ENCODE measurements around the gene S100B.

S100B gene

GRCh38 chr21:46555225-46555617 is 49.7 kb downstream of the S100B start:
- TF ChIP-seq, protein P1, sequence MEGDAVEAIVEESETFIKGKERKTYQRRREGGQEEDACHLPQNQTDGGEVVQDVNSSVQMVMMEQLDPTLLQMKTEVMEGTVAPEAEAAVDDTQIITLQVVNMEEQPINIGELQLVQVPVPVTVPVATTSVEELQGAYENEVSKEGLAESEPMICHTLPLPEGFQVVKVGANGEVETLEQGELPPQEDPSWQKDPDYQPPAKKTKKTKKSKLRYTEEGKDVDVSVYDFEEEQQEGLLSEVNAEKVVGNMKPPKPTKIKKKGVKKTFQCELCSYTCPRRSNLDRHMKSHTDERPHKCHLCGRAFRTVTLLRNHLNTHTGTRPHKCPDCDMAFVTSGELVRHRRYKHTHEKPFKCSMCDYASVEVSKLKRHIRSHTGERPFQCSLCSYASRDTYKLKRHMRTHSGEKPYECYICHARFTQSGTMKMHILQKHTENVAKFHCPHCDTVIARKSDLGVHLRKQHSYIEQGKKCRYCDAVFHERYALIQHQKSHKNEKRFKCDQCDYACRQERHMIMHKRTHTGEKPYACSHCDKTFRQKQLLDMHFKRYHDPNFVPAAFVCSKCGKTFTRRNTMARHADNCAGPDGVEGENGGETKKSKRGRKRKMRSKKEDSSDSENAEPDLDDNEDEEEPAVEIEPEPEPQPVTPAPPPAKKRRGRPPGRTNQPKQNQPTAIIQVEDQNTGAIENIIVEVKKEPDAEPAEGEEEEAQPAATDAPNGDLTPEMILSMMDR (IDR thresholded peaks at IDR 0.05; ENCODE audit: insufficient read depth, missing control alignments): no peak
- no peak for FAIRE-seq
- no peak for DNase-seq (ENCODE audit: insufficient read length, low spot score)

- DNase-seq (ENCODE audit: insufficient read length, low spot score) (peak; percentile 0), FAIRE-seq (no peak)
- TF ChIP-seq, protein P1 (IDR thresholded peaks at IDR 0.05; ENCODE audit: insufficient read depth, missing control alignments): no peak
Observed at GRCh38 chr21:46554431-46555224, 50.3 kb downstream of the S100B start.

DNA sequence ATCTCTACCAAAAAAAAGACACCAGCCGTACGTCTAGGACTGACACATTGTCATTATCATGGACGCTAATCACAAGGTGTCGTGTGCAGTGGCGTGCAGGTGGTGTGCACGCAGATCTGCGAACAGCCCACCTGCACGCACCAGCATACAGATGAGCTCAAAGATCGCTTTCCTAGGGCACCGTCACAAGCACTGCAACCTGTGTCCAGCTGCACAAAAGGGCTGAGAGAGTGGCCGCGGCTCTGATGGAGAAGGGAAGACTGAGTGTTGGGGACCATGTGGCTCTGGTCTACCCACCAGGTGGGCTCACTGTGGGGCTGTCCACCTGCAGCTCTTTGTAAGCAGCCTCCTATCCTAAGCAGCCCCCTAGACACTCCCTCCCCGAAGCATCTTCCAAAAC is 50.9 kb downstream of the S100B start:
- DNase-seq (ENCODE audit: insufficient read length, low spot score): no peak
- no peak for FAIRE-seq
- TF ChIP-seq, protein P1 (IDR thresholded peaks at IDR 0.05; ENCODE audit: insufficient read depth, missing control alignments): no peak

DNA sequence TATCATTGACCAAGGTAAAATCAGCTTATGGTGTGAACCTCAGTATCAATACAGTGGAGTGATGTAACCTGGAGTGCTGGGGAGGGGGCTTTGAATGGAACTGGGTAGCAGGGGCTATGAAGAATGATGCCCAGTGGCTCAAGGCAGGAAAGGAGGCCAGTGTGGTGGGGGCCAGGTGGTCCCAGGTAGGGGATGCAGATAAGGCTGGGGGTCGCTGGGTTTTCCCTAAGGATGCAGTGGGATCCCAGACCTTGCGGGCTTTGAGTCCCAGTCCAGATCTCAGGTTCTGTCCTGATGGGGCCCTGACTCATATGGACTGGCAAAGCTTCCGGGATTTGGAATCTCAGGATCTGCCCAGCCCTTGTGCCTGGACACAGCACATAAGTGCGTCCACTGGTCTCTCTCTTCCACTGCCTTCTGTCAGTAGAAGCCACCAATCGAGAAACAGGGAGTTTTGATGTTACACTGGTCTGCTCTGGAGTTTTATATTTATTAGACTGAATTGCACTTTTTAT is 52.0 kb downstream of the S100B start:
- TF ChIP-seq, protein P1 (IDR thresholded peaks at IDR 0.05; ENCODE audit: insufficient read depth, missing control alignments): no peak
- FAIRE-seq: no peak

DNA sequence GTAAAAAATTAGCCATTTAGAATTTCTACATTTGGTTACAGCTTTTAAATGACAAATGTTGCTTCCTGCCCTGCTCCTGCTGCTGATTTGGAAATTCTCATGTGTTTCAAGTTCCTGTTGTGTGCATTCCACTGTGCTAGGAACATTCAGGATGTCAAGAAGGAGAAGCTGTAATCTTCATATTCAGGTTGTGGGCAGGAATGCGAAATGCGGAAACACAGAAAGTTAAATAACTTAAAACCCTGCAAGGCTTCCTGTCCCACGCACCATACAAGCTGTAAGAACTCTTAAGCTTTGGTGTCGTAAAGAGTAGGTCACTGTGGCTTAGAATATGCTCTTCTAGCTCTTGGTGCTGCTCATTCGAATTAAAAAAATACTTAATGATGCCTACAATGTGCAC is 52.6 kb downstream of the S100B start:
- FAIRE-seq: no peak
- no peak for DNase-seq (ENCODE audit: insufficient read length, low spot score)
- TF ChIP-seq, protein P1 (IDR thresholded peaks at IDR 0.05; ENCODE audit: insufficient read depth, missing control alignments): no peak

More for the DNA sequence above, 52.0 kb downstream of the S100B start:
- no peak for DNase-seq (ENCODE audit: insufficient read length, low spot score)

DNA sequence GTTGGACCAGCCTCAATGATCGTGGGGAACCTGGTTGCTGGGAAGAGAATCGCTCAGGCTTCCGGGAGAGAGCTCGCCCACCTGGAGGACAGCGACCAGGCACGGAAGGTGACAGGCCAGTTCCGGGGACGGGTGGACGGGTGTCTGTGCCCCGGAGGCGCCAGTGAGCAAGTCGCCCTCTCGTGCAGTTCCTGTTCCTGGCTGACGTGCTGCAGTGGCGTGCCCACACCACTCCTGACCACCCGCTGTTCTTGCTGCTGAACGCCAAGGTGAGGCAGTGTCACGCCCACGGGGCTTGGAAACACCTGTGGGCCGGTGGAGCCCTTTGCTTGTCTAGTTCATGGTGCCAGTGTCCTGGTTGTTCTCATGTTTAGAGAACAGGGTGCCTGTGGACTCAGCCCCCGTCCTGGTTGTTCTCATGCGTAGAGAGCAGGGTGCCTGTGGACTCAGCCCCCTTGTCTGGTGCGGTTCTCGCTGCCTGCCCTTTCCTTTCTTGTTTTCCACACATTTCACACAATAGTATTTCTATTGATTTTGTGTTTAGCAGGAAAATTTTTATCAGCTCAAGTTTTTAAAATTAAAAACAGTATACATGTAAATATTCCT is 53.1 kb downstream of the S100B start:
- TF ChIP-seq, protein P1 (IDR thresholded peaks at IDR 0.05; ENCODE audit: insufficient read depth, missing control alignments): no peak

More for the DNA sequence above, 53.1 kb downstream of the S100B start:
- FAIRE-seq: no peak
- no peak for DNase-seq (ENCODE audit: insufficient read length, low spot score)
